Colonic mucosa (tissue), 4 donors: Measurements from ENCODE around the gene KCNH4. TPM values are rescaled to one million over a fixed set of nuclear protein-coding genes. Genes with fewer than 3 reads are reported as not detected.
"Not testable (repeated sequence)": the region's sequence is repeated elsewhere in the genome, so short reads cannot be mapped to it uniquely, and the experiment has no call there.

ENCODE experiments used
- DNase-seq: peaks from one replicate; pipeline ENCODE4 v3.0.0-alpha.2; 2020
- H3K27ac ChIP-seq: fragments of 200-600 bp; one replicate; pipeline ENCODE4 v1.8.0; 2021
- H3K27me3 ChIP-seq: fragments of 200-600 bp; one replicate; pipeline ENCODE4 v1.8.0; 2021
- H3K36me3 ChIP-seq: fragments of 200-600 bp; one replicate; pipeline ENCODE4 v1.8.0; 2021
- H3K4me1 ChIP-seq: fragments of 200-600 bp; one replicate; pipeline ENCODE4 v1.8.0; 2021; ENCODE audit warnings: mild to moderate bottlenecking
- H3K4me3 ChIP-seq: fragments of 200-600 bp; one replicate; pipeline ENCODE4 v1.8.0; 2021
- H3K9ac ChIP-seq, 2 donors: one replicate each; pipeline ENCODE4 v1.7.0; 2013; ENCODE audit warnings: control low read depth in 2 of 2, low read depth in 2 of 2, low read length in 2 of 2
- H3K9me3 ChIP-seq: fragments of 200-600 bp; one replicate; pipeline ENCODE4 v1.8.0; 2021
- CTCF ChIP-seq: fragments of 200-600 bp; IDR thresholded peaks from one replicate; pipeline ENCODE4 v1.8.0; 2022; ENCODE audit warnings: antibody characterized with exemption, mild to moderate bottlenecking
- intact Hi-C: fragments of 100-400 bp; cut with DNase I; formaldehyde crosslinking; loops from one replicate; pipeline ENCODE4 v1.14.1; 2022
- total RNA-seq, 2 donors: library from RNA; stranded (reverse); fragmentation: NEBNext Ultra II Directional in 1 of 2; extraction: Animal tissue kit (Norgen Biotek cat#: 25700) in 1 of 2; gene quantifications; one replicate each; pipeline ENCODE4 v1.2.1, GENCODE V29; 2021
- donor health status: healthy.
- donor health status: DM: no; HTN: no; CAD: no.
- donor health status: DM: no; HTN: no; CAD: no.

Gene KCNH4
- total RNA-seq, 2 donors from 2014 or later = 0.07 TPM; not detected in 1

DNA sequence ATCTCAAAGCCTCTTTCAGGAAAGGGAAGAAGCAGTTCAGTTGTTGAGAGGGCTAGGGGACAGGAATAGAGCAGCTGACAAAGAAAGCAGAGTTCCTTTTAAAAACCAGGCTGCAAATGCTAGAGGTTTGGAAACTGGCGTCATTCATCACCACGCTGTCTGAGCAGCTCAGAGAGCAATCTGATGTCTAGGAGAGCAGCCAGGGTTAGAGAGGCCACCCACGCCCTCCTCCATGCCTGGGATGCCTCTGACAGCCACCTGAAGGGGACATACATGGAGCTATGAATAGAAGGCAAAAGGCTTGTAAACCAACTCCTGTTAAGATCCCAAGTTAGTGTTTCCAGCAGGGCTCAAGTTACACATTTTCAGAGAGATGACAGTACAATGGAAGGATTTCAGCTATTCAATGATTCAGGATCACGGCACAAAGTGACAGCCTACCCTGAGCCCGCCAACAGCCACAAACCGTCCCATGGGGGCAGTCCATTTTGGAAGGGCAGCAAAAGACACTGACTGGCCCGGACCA, 38.5 kb downstream of the KCNH4 start:
- DNase-seq = no peak
- no peak for TF ChIP-seq CTCF
- Histone ChIP-seq H3K27ac (no peak overlapping the region), H3K27me3 (no peaks in the 10 kb centered on the region), H3K4me1 (peaks cover 5% of the 10 kb centered on the region), H3K9me3 (no peaks in the 10 kb centered on the region), H3K4me3 (no peak overlapping the region), H3K36me3 (peaks cover 4% of the 10 kb centered on the region), H3K9ac (no peak overlapping the region)
- intact Hi-C loops = no loop called here

GRCh38 chr17:42141382-42141781, 39.6 kb downstream of the KCNH4 start:
- Histone ChIP-seq H3K9me3 (no peaks in the 10 kb centered on the region), H3K9ac (no peak overlapping the region), H3K4me3 (no peak overlapping the region), H3K4me1 (peaks cover 15% of the 10 kb centered on the region), H3K27ac (no peak overlapping the region), H3K27me3 (no peaks in the 10 kb centered on the region), H3K36me3 (peaks cover 4% of the 10 kb centered on the region)
- no peak for DNase-seq
- intact Hi-C loops = no loop called here
- no peak for TF ChIP-seq CTCF

- H3K27ac ChIP-seq, H3K27me3 ChIP-seq, H3K4me3 ChIP-seq, H3K9ac ChIP-seq, intact Hi-C loops, DNase-seq, H3K9me3 ChIP-seq, H3K36me3 ChIP-seq: not testable (repeated sequence)
- peaks cover 15% of the 10 kb centered on the region for H3K4me1 ChIP-seq
These were observed 40.3 kb downstream of the KCNH4 start for GRCh38 chr17:42140690-42141089.

- peak overlapping the region; percentile 37 for H3K27ac ChIP-seq
- DNase-seq = no peak
- peaks cover 29% of the 10 kb centered on the region for H3K4me1 ChIP-seq
- H3K9ac ChIP-seq = no peak overlapping the region
- peaks cover 4% of the 10 kb centered on the region for H3K36me3 ChIP-seq
- intact Hi-C loops = no loop called here
- no peak overlapping the region for H3K4me3 ChIP-seq
- H3K9me3 ChIP-seq = no peaks in the 10 kb centered on the region
- no peak for TF ChIP-seq CTCF
- H3K27me3 ChIP-seq = no peaks in the 10 kb centered on the region
These were observed 42.0 kb downstream of the KCNH4 start for GRCh38 chr17:42138749-42139492.

- no peak for DNase-seq
- Histone ChIP-seq H3K4me3 (no peak overlapping the region), H3K4me1 (peaks cover 48% of the 10 kb centered on the region), H3K9me3 (no peaks in the 10 kb centered on the region), H3K27me3 (no peaks in the 10 kb centered on the region), H3K9ac (peak overlapping the region in 1 of 2 donors; percentile 75), H3K36me3 (peaks cover 2% of the 10 kb centered on the region), H3K27ac (peak overlapping the region; percentile 78)
- no peak for TF ChIP-seq CTCF
- intact Hi-C loops = no loop called here
These were observed 44.3 kb downstream of the KCNH4 start for GRCh38 chr17:42136654-42137051.
